Common myeloid progenitor, CD34-positive (primary cell): ENCODE results near the gene CEP43.

Experiments used
- CTCF ChIA-PET: fragments of 350-600 bp; sonication (Branson Sonifier 250); formaldehyde crosslinking; loops from one replicate; lab custom pipeline; 2021; ENCODE audit warnings: antibody characterized with exemption; lab: Charles Lee
- POLR2A ChIA-PET: fragments of 350-600 bp; sonication (Branson Sonifier 250); formaldehyde crosslinking; loops from one replicate; lab custom pipeline; 2021; ENCODE audit warnings: antibody characterized with exemption; lab: Charles Lee
- DNase-seq, 3 donors: peaks; one replicate each; pipeline versions ENCODE4 v3.0.0 to v3.0.0-alpha.2; 2013
- H3K27ac ChIP-seq, 2 experiments: 1 replicate in 1 of 2; 2 replicates in 1 of 2; pipeline ENCODE4 v1.7.0; 2013; ENCODE audit warnings: inconsistent platforms in 2 of 2, low read length in 2 of 2, mild to moderate bottlenecking in 2 of 2, low read depth in 1 of 2, moderate library complexity in 1 of 2; ENCODE audit not compliant: severe bottlenecking in 2 of 2, insufficient read depth in 1 of 2, poor library complexity in 1 of 2
- H3K27me3 ChIP-seq, 5 experiments: replicated peaks in 2 of 5; 1 replicate in 3 of 5; 2 replicates in 2 of 5; pipeline versions ENCODE4 v1.6.1 to v1.7.0; 2013; ENCODE audit warnings: low read length in 4 of 5, mild to moderate bottlenecking in 2 of 5, moderate library complexity in 2 of 5, inconsistent platforms in 1 of 5; ENCODE audit not compliant: insufficient read depth in 5 of 5, control insufficient read depth in 4 of 5
- H3K36me3 ChIP-seq, 4 experiments: 1 replicate in 2 of 4; 2 replicates in 2 of 4; pipeline versions ENCODE4 v1.6.1 to v1.7.0; 2013; ENCODE audit warnings: low read length in 3 of 4, control low read depth in 1 of 4, mild to moderate bottlenecking in 1 of 4; ENCODE audit not compliant: control insufficient read depth in 4 of 4, insufficient read depth in 4 of 4
- H3K4me1 ChIP-seq, 4 experiments: 1 replicate in 3 of 4; 2 replicates in 1 of 4; pipeline versions ENCODE4 v1.6.1 to v1.7.1; 2013; ENCODE audit warnings: low read length in 3 of 4, mild to moderate bottlenecking in 3 of 4, control low read depth in 1 of 4, inconsistent platforms in 1 of 4, moderate library complexity in 1 of 4; ENCODE audit not compliant: control insufficient read depth in 4 of 4, insufficient read depth in 4 of 4; ENCODE audit errors: control extremely low read depth in 1 of 4
- H3K4me3 ChIP-seq, 7 experiments: 1 replicate in 4 of 7; 2 replicates in 3 of 7; pipeline versions ENCODE4 v1.5.1 to v1.7.0; 2013; ENCODE audit warnings: mild to moderate bottlenecking in 7 of 7, low read length in 6 of 7, moderate library complexity in 6 of 7, inconsistent platforms in 2 of 7, low read depth in 2 of 7, control low read depth in 1 of 7; ENCODE audit not compliant: insufficient read depth in 4 of 7, control insufficient read depth in 1 of 7; ENCODE audit errors: extremely low read depth in 1 of 7
- H3K9me3 ChIP-seq, 5 experiments: 1 replicate in 4 of 5; 2 replicates in 1 of 5; pipeline versions ENCODE4 v1.6.1 to v1.7.1; 2013; ENCODE audit warnings: low read length in 4 of 5, mild to moderate bottlenecking in 2 of 5, inconsistent platforms in 1 of 5, low read depth in 1 of 5, moderate library complexity in 1 of 5; ENCODE audit not compliant: control insufficient read depth in 4 of 5, insufficient read depth in 2 of 5; ENCODE audit errors: control extremely low read depth in 1 of 5
- WGBS: methylation state at CpG from one replicate; pipeline ENCODE4 v1.1.5; 2013; ENCODE audit not compliant: insufficient coverage; 5-methylcytosine and 5-hydroxymethylcytosine counted together

The CEP43 gene

DNA sequence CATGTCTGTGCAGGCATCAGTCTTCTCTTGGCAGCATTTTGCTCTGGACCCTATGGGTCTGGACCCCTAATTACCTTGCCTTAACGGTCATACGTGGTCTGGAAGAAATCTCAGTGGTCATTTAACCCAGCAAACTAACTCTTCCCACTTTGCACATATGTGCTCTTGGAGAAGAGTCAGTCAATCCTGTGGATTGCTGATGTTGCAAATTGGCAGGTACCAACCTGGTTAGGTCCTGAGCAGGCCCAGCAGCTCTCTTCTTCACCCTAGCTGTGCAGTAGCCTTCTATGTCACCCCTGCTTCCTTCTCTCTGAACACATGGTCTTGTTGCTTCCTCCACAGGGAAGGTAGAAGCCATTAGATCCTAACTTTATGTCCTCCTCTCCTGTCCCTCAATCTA, 1.6 kb downstream of the CEP43 start:
- no peaks in the 10 kb centered on the region for H3K9me3 ChIP-seq
- H3K36me3 ChIP-seq = peaks cover 12 to 36% (median 16%) of the 10 kb centered on the region in 4 experiments
- H3K4me3 ChIP-seq = peak overlapping the region in 4 of 7 experiments; percentile 84 to 97 (median 93)
- WGBS = no CpG with 5 or more reads among the region's 2 CpGs
- H3K27me3 ChIP-seq = no peaks in the 10 kb centered on the region
- ChIA-PET CTCF (interaction anchor here (1.6 kb wide), 1 partner anchor 136 kb away, joined by 4 read pairs; no protein-coding TSS in a partner anchor), POLR2A (no interaction called here)
- no peak for DNase-seq
- peak overlapping the region in 1 of 2 experiments; percentile 19 for H3K27ac ChIP-seq
- H3K4me1 ChIP-seq = peaks cover 21 to 34% (median 26%) of the 10 kb centered on the region in 4 experiments

DNA sequence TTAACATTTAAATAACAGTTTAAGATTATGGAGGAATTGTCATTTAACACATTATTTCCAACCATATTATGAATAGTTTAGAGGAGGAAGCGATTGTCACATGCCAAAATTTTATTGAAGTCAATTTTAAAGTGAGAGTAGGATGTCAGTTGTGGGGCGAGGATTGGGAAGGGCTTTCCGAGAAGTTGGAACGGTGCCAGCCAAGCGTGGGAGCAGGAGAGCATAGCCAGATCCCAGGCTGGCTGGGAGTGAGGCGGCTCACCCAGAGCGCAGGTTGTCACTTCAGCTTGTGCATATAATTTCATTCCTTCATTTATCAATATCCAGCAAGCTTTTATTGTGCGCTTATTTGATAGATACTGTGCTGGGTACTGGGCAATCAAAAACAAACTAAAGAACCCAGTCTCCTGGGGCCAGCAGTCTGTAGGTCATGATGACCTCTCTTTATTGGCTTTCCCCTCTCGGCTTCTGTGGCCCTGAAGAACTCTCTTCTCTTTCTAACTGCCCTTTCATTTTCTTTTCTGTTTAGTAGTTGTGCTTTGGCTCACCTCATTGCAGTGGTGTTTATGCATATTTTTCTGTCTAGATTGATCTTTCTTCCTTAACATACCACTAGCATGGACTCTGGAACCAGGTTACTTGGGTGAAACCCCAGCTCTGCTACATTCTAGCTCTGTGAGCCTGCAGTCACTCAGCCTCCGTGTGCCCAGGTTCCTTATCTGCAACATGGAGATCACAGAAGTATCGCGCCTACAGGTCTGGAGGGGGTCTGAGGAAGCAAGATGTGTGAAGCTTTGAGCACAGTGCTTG, 6.4 kb downstream of the CEP43 start:
- no peak overlapping the region for H3K27ac ChIP-seq
- H3K27me3 ChIP-seq = no peaks in the 10 kb centered on the region
- WGBS = 97% methylated on average over 7 of the region's 12 CpGs
- H3K4me3 ChIP-seq = no peak overlapping the region
- DNase-seq = no peak
- CTCF ChIA-PET = interaction anchor here (1.0 to 1.7 kb wide), 4 partner anchors 13 to 136 kb away, joined by 3 to 5 read pairs (median 4); no protein-coding TSS in a partner anchor
- peaks cover 8 to 13% (median 12%) of the 10 kb centered on the region in 4 experiments for H3K4me1 ChIP-seq
- H3K9me3 ChIP-seq = no peaks in the 10 kb centered on the region
- POLR2A ChIA-PET = interaction anchor here (0.7 to 1.0 kb wide), 2 partner anchors 10 to 33 kb away, joined by 3 to 4 read pairs; no protein-coding TSS in a partner anchor
- peaks cover 18 to 47% (median 32%) of the 10 kb centered on the region in 4 experiments for H3K36me3 ChIP-seq

DNA sequence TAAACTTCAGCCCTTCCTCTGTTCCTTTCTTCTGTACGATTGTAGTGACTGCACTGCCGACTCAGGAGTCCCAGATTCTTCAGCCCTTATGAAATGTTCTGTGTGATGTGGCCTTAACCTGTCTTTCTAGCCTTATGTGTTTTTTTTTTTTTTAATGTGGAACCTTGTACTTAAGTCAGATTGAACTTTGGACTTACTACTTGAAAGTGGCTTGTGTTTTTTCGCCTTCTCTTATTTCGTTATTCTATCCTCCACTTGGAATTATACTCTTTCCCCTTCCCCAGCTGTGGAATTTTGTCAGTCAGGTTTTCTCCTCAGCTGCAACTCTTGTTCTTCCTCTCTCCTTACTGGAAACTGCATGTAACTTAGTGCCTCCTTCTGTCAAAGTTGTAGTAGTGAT, 8.8 kb downstream of the CEP43 start:
- Histone ChIP-seq H3K4me1 (peaks cover 0 to 2% (median 0%) of the 10 kb centered on the region in 4 experiments), H3K27ac (no peak overlapping the region), H3K9me3 (no peaks in the 10 kb centered on the region), H3K27me3 (no peaks in the 10 kb centered on the region), H3K36me3 (peaks cover 18 to 61% (median 41%) of the 10 kb centered on the region in 4 experiments), H3K4me3 (no peak overlapping the region)
- WGBS = 100% methylated on average over 2 of the region's 4 CpGs
- CTCF ChIA-PET = interaction anchor here (1.0 to 1.4 kb wide), 2 partner anchors 8 to 27 kb away, joined by 3 read pairs; partner anchors contain the start of gene CEP43
- POLR2A ChIA-PET = interaction anchor here (0.7 kb wide), 1 partner anchor 20 kb away, joined by 6 read pairs; no protein-coding TSS in a partner anchor
- DNase-seq = no peak

GRCh38 chr6:167013067-167013466, 13.9 kb downstream of the CEP43 start:
- ChIA-PET CTCF (interaction anchor here (1.0 to 1.3 kb wide), 2 partner anchors 8 to 128 kb away, joined by 3 read pairs; no protein-coding TSS in a partner anchor), POLR2A (no interaction called here)
- peaks cover 15 to 48% (median 37%) of the 10 kb centered on the region in 4 experiments for H3K36me3 ChIP-seq
- H3K27ac ChIP-seq = no peak overlapping the region
- no peaks in the 10 kb centered on the region for H3K9me3 ChIP-seq
- H3K4me1 ChIP-seq = no peaks in the 10 kb centered on the region
- no peak for DNase-seq
- no peak overlapping the region for H3K4me3 ChIP-seq
- no peaks in the 10 kb centered on the region for H3K27me3 ChIP-seq
- 100% methylated on average over 1 of the region's 1 CpG for WGBS

DNA sequence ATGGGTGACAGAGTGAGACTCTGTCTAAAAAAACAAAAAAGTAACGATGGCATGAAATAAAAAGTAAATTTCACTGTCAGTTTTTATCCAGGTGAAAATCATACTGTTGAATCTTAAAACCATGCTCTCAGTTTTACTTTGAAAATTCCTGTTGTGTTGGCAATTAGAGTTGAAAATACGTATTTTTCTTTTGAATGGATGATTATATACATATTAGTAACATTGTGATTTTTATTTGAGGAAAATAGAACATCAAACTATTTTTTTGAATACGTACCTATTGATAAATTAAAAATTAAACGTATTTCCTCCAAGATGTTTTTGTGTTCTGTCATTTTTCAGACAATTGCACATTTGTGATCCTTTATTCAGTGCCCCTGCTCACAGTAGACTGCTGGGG, 14.7 kb downstream of the CEP43 start:
- WGBS = 100% methylated on average over 1 of the region's 4 CpGs
- Histone ChIP-seq H3K4me1 (no peaks in the 10 kb centered on the region), H3K27ac (no peak overlapping the region), H3K4me3 (no peak overlapping the region), H3K9me3 (no peaks in the 10 kb centered on the region), H3K27me3 (no peaks in the 10 kb centered on the region), H3K36me3 (peaks cover 17 to 48% (median 36%) of the 10 kb centered on the region in 4 experiments)
- CTCF ChIA-PET = interaction anchor here (0.8 kb wide), 1 partner anchor 86 kb away, joined by 3 read pairs; no protein-coding TSS in a partner anchor
- no peak for DNase-seq
- POLR2A ChIA-PET = no interaction called here

DNA sequence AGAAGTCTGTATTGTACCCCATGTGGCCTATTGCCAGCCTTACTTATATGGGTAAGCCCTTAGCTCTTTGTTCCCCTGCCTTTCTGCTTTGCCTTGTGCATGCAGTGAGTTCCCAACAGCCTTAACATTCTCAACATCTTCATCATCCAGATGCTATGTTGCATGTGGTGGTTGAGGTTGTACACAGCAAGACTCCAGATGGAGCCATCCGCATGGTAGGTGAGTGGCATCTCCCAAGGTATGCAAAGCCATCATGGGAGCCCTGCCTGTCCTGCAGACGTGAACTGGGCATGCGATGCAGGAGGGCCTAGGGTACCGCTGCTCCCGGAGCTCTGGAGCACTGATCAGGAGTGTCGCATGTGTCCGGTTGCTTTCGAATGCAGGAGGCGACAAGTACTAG, 16.1 kb downstream of the CEP43 start:
- no peak for DNase-seq
- Histone ChIP-seq H3K27me3 (no peaks in the 10 kb centered on the region), H3K4me1 (no peaks in the 10 kb centered on the region), H3K36me3 (peaks cover 17 to 52% (median 37%) of the 10 kb centered on the region in 4 experiments), H3K27ac (no peak overlapping the region), H3K9me3 (no peaks in the 10 kb centered on the region), H3K4me3 (no peak overlapping the region)
- CTCF ChIA-PET = interaction anchor here (0.8 to 1.2 kb wide), 3 partner anchors 8 to 125 kb away, joined by 3 to 5 read pairs (median 3); no protein-coding TSS in a partner anchor
- POLR2A ChIA-PET = interaction anchor here (0.6 kb wide), 1 partner anchor 11 kb away, joined by 3 read pairs; no protein-coding TSS in a partner anchor
- 100% methylated on average over 7 of the region's 9 CpGs for WGBS
